Esophagus muscularis mucosa (tissue), 4 donors: ENCODE measurements around the gene TMEM269. TPM values are rescaled to one million over a fixed set of nuclear protein-coding genes. Genes with fewer than 3 reads are reported as not detected.

Experiments
- DNase-seq: peaks from one replicate; pipeline ENCODE4 v3.0.0-alpha.2; 2017; ENCODE audit errors: extremely low spot score
- H3K27ac ChIP-seq, 4 donors: fragments of 200-600 bp; sonication (generic); replicated peaks in 1 of 4; 1 replicate in 3 of 4; 2 replicates in 1 of 4; pipeline ENCODE4 v1.5.1; 2016 to 2019; ENCODE audit warnings: mild to moderate bottlenecking in 1 of 4
- H3K27me3 ChIP-seq, 4 donors: fragments of 200-600 bp; sonication (generic); one replicate each; pipeline versions ENCODE4 v1.5.1 to v1.6.0; 2016 to 2019
- H3K36me3 ChIP-seq, 4 donors: fragments of 200-600 bp; sonication (generic); one replicate each; pipeline ENCODE4 v1.5.1; 2016 to 2019
- H3K4me1 ChIP-seq, 4 donors: fragments of 200-600 bp; sonication (generic); one replicate each; pipeline ENCODE4 v1.5.1; 2016 to 2019
- H3K4me3 ChIP-seq, 4 donors: fragments of 200-600 bp; sonication (generic); 1 replicate in 2 of 4; 2 replicates in 2 of 4; pipeline ENCODE4 v1.5.1; 2016 to 2019; ENCODE audit warnings: mild to moderate bottlenecking in 4 of 4, moderate library complexity in 1 of 4
- H3K9me3 ChIP-seq, 4 donors: fragments of 200-600 bp; sonication (generic); 1 replicate in 3 of 4; 2 replicates in 1 of 4; pipeline ENCODE4 v1.5.1; 2016 to 2019
- EP300 ChIP-seq: sonication (generic); formaldehyde crosslinking; IDR thresholded peaks from one replicate; pipeline ENCODE4 v1.6.1; 2017; ENCODE audit warnings: antibody characterized with exemption
- POLR2A ChIP-seq: fragments of 450-650 bp; IDR thresholded peaks from one replicate; pipeline ENCODE4 v1.6.1; 2017; ENCODE audit warnings: antibody characterized with exemption, moderate library complexity, mild to moderate bottlenecking, low read depth
- POLR2AphosphoS5 ChIP-seq, 2 donors: sonication (generic); formaldehyde crosslinking; IDR thresholded peaks; one replicate each; pipeline ENCODE4 v1.6.1; 2017; ENCODE audit warnings: antibody characterized with exemption in 2 of 2
- WGBS: methylation state at CpG from one replicate; pipeline ENCODE4 v1.1.5; 2018; 5-methylcytosine and 5-hydroxymethylcytosine counted together
- intact Hi-C: fragments of 100-400 bp; cut with DNase I; formaldehyde crosslinking; loops from one replicate; pipeline ENCODE4 v1.15.1; 2023
- total RNA-seq, 4 donors: library from RNA; depleted of rRNA; stranded (reverse); fragments of >200 nt; gene quantifications; one replicate each; pipeline versions ENCODE4 v1.1.0 to v1.2.1, GENCODE V29; 2016
- TF ChIP-seq, protein P1 (sequence below), 3 experiments: fragments of 200-600 bp in 2 of 3; fragments of 450-650 bp in 1 of 3; sonication (generic) in 2 of 3; IDR thresholded peaks; one replicate each; pipeline ENCODE4 v1.5.1; 2017 to 2019; ENCODE audit warnings: antibody characterized with exemption in 3 of 3, mild to moderate bottlenecking in 2 of 3, moderate library complexity in 1 of 3

The TMEM269 gene
- total RNA-seq, 4 donors from 2014 or later: 0.06 TPM; not detected in 3

DNA sequence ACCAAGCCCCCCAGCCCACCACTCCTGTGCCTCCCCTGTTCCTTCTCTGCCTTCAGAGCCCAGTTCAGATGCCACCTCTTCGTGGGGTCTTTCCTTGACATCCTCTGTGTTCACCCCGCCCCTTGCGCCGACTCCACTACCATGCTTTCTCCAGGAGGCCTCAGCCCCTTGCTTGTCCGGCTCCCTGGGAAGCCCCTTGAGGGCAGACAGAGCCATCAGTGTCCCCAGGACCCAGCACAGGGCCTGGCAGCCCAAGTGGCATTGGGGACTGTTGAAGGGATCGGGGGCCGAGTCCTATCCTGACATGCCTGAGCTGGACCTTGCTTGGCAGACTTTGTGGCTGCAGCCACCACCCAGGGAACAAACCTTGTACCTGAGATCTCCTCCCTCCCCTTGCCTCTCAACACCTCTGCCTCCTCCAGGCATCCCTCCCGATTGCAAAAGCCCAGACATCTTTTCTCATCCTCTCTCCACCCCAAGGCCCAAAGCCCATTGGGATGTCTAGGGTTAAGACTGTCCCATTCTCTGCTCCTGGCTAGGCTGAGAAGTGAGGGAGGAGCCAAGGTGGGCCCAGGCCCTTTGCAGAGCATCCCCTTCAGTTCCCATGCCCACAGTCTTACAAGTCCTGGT is 48.1 kb upstream of the TMEM269 start:
- Histone ChIP-seq H3K36me3 (no peaks in the 10 kb centered on the region), H3K4me1 (no peaks in the 10 kb centered on the region), H3K9me3 (no peaks in the 10 kb centered on the region), H3K4me3 (no peak overlapping the region), H3K27ac (no peak overlapping the region), H3K27me3 (peaks cover 0 to 11% (median 0%) of the 10 kb centered on the region in 4 donors)
- WGBS: 96% methylated on average over 8 of the region's 8 CpGs
- TF ChIP-seq EP300 (no peak), POLR2A (no peak), POLR2AphosphoS5 (IDR thresholded peaks at IDR 0.05) (no peak)
- TF ChIP-seq, protein P1, sequence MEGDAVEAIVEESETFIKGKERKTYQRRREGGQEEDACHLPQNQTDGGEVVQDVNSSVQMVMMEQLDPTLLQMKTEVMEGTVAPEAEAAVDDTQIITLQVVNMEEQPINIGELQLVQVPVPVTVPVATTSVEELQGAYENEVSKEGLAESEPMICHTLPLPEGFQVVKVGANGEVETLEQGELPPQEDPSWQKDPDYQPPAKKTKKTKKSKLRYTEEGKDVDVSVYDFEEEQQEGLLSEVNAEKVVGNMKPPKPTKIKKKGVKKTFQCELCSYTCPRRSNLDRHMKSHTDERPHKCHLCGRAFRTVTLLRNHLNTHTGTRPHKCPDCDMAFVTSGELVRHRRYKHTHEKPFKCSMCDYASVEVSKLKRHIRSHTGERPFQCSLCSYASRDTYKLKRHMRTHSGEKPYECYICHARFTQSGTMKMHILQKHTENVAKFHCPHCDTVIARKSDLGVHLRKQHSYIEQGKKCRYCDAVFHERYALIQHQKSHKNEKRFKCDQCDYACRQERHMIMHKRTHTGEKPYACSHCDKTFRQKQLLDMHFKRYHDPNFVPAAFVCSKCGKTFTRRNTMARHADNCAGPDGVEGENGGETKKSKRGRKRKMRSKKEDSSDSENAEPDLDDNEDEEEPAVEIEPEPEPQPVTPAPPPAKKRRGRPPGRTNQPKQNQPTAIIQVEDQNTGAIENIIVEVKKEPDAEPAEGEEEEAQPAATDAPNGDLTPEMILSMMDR (IDR thresholded peaks at IDR 0.05): no peak
- DNase-seq: no peak
- intact Hi-C loops: no loop called here

DNA sequence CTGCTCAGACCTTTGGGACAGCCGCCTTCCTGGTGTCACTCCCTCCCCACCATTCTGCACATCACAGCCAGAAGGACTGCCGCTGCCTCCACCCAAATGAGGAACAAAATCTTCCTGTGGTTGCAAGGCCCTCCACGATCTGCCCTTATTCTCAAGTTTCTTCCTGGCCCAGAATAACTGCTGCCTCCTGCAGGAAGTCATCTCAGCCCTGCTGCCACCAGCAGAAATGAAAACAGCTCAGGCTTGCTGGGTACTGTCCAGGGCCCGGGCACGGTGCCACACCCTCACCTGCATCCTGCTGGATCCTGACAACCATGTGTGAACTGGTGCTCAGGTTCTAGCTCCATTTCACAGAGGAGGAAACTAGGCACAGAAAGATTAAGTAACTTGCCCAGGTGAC is 47.5 kb upstream of the TMEM269 start:
- H3K4me1 ChIP-seq: no peaks in the 10 kb centered on the region
- no peak overlapping the region for H3K4me3 ChIP-seq
- TF ChIP-seq, protein P1 (IDR thresholded peaks at IDR 0.05): no peak
- intact Hi-C loops: no loop called here
- no peaks in the 10 kb centered on the region for H3K36me3 ChIP-seq
- WGBS: 56% methylated on average over 5 of the region's 5 CpGs
- DNase-seq: no peak
- no peaks in the 10 kb centered on the region for H3K9me3 ChIP-seq
- H3K27me3 ChIP-seq: peaks cover 0 to 11% (median 0%) of the 10 kb centered on the region in 4 donors
- no peak overlapping the region for H3K27ac ChIP-seq

DNA sequence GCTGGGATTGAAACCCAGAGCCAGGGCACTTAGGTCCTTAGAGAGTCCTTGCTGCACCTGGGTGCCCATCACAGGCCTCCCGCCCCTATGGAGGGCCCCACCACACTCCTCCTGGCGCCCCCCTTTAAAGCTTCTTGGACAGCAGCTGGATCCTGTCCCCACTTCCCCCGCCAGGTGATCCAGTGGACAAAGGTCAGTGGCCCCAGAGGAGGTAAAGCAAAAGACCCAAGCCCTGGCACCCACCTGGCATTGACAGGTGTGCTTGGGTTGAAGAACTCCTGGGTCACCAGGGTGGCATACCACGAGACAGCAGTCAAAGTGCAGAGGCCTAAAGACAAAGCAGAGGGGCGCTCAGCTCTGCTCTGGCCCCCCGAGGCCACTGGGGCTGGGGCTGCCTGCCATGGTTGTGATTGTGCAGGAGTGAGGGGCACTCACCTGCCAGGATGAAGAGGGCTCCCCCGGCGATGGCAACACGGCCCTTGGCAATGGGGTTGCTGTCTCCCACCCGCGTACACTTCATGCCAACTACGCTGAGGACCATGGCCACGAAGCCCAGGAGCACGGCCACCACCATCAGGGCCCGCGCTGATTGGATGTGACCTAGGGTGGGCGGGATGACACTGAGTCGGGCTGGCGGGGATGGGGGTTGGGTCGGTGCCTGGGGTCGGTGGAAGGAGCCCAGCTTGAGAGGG is 46.7 kb upstream of the TMEM269 start:
- no peaks in the 10 kb centered on the region for H3K4me1 ChIP-seq
- no peaks in the 10 kb centered on the region for H3K9me3 ChIP-seq
- DNase-seq: no peak
- intact Hi-C loops: no loop called here
- WGBS: 92% methylated on average over 15 of the region's 21 CpGs
- no peaks in the 10 kb centered on the region for H3K36me3 ChIP-seq
- H3K27ac ChIP-seq: no peak overlapping the region
- H3K27me3 ChIP-seq: peaks cover 0 to 11% (median 0%) of the 10 kb centered on the region in 4 donors
- TF ChIP-seq, protein P1 (IDR thresholded peaks at IDR 0.05): no peak
- TF ChIP-seq POLR2AphosphoS5 (IDR thresholded peaks at IDR 0.05) (no peak), POLR2A (no peak), EP300 (no peak)
- H3K4me3 ChIP-seq: no peak overlapping the region

DNA sequence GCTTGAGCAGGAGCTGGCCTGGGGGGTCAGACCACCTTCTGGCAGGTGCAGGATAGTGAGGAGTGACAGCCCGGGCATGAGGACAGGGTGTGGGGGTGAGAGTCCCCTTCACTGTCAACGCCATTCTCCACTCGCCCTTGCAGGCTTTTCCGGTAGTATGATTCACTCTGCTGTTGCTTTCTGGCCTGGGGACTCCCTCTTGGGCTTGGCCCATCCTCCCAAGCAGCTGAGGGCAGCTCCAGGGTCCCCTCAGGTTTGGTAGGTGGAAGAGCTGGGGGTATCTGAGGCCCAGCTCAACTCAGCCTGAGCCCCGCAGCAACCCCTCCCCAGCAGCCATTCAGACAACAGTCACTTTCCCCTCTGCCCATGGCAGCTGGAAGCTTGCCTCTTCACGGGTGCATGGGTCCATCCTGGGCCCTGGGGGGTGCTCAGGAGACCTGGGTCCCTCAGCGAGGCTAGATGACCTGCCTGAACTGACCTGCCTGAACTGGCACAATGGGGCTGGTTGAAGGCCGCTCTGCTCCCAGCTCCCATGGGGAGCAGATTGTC is 46.0 kb upstream of the TMEM269 start:
- no peak for TF ChIP-seq POLR2AphosphoS5 (IDR thresholded peaks at IDR 0.05)
- TF ChIP-seq EP300: no peak
- TF ChIP-seq, protein P1 (IDR thresholded peaks at IDR 0.05): no peak
- no peak for TF ChIP-seq POLR2A
- H3K4me1 ChIP-seq: no peaks in the 10 kb centered on the region
- H3K27me3 ChIP-seq: peaks cover 0 to 11% (median 0%) of the 10 kb centered on the region in 4 donors
- no peaks in the 10 kb centered on the region for H3K36me3 ChIP-seq
- H3K9me3 ChIP-seq: no peaks in the 10 kb centered on the region
- H3K4me3 ChIP-seq: no peak overlapping the region
- intact Hi-C loops: no loop called here
- H3K27ac ChIP-seq: no peak overlapping the region
- WGBS: 94% methylated on average over 3 of the region's 8 CpGs
- DNase-seq: no peak
